B cell (primary cell): Measurements from ENCODE around the gene DAB1. TPM values are rescaled to one million over a fixed set of nuclear protein-coding genes. Genes with fewer than 3 reads are reported as not detected.

Experiments used
- ATAC-seq: fragments of 200-7000 bp; cut with Tn5 transposase; one replicate; pipeline ENCODE4 v1.10.0; 2021; ENCODE audit warnings: low read depth, mild to moderate bottlenecking, moderate number of reproducible peaks, moderate library complexity
- CTCF ChIA-PET: fragments of 350-600 bp; sonication (Branson Sonifier 250); formaldehyde crosslinking; loops from one replicate; lab custom pipeline; 2021; ENCODE audit warnings: antibody characterized with exemption, inconsistent platforms; lab: Charles Lee
- POLR2A ChIA-PET: fragments of 350-600 bp; sonication (Branson Sonifier 250); formaldehyde crosslinking; loops from one replicate; lab custom pipeline; 2021; ENCODE audit warnings: antibody characterized with exemption; lab: Charles Lee
- DNase-seq: peaks from one replicate; pipeline ENCODE4 v3.0.0; 2013
- H2AFZ ChIP-seq: 2 replicates; pipeline ENCODE4 v1.6.1; 2012; ENCODE audit warnings: mild to moderate bottlenecking, low read depth, low read length; ENCODE audit not compliant: insufficient read depth, poor library complexity, severe bottlenecking
- H3K27ac ChIP-seq, 2 donors: 1 replicate in 1 of 2; 2 replicates in 1 of 2; pipeline ENCODE4 v1.5.1; 2012 to 2013; ENCODE audit warnings: low read length in 2 of 2, mild to moderate bottlenecking in 2 of 2, moderate library complexity in 1 of 2
- H3K27me3 ChIP-seq, 4 experiments: fragments of 200-600 bp in 1 of 4; sonication (generic) in 1 of 4; replicated peaks in 1 of 4; 1 replicate in 2 of 4; 2 replicates in 2 of 4; pipeline versions ENCODE4 v1.6.1 to v1.7.0; 2013 to 2016; ENCODE audit warnings: low read length in 3 of 4, mild to moderate bottlenecking in 2 of 4, mixed read lengths in 1 of 4, moderate library complexity in 1 of 4; ENCODE audit not compliant: insufficient read depth in 4 of 4, control insufficient read depth in 3 of 4; ENCODE audit errors: control extremely low read depth in 1 of 4
- H3K36me3 ChIP-seq, 2 experiments: replicated peaks in 1 of 2; 1 replicate in 1 of 2; 2 replicates in 1 of 2; pipeline versions ENCODE4 v1.6.1 to v1.7.1; 2013; ENCODE audit warnings: low read length in 1 of 2; ENCODE audit not compliant: insufficient read depth in 2 of 2, control insufficient read depth in 1 of 2; ENCODE audit errors: control extremely low read depth in 1 of 2, extremely low read depth in 1 of 2
- H3K4me1 ChIP-seq, 2 donors: fragments of 200-600 bp in 1 of 2; sonication (generic) in 1 of 2; 1 replicate in 1 of 2; 2 replicates in 1 of 2; pipeline versions ENCODE4 v1.5.1 to v1.6.1; 2013 to 2017; ENCODE audit warnings: low read length in 2 of 2; ENCODE audit not compliant: control insufficient read depth in 2 of 2, insufficient read depth in 2 of 2
- H3K4me2 ChIP-seq: replicated peaks from 2 replicates; pipeline ENCODE3; 2012; ENCODE audit warnings: mild to moderate bottlenecking, low read depth, low read length; ENCODE audit not compliant: poor library complexity, severe bottlenecking
- H3K4me3 ChIP-seq, 5 experiments: fragments of 200-600 bp in 1 of 5; sonication (generic) in 1 of 5; 1 replicate in 3 of 5; 2 replicates in 2 of 5; pipeline versions ENCODE4 v1.5.1 to v1.7.0; 2011 to 2016; ENCODE audit warnings: low read length in 4 of 5, mild to moderate bottlenecking in 4 of 5, low read depth in 2 of 5, control low read depth in 1 of 5, moderate library complexity in 1 of 5; ENCODE audit not compliant: insufficient read depth in 1 of 5; ENCODE audit errors: control extremely low read depth in 1 of 5, extremely low read depth in 1 of 5
- H3K79me2 ChIP-seq: fragments of 200-600 bp; sonication (generic); one replicate; pipeline ENCODE4 v1.6.0; 2016; ENCODE audit warnings: low read length; ENCODE audit not compliant: control insufficient read depth, insufficient read depth
- H3K9ac ChIP-seq: fragments of 200-600 bp; sonication (generic); 2 replicates; pipeline ENCODE4 v1.6.1; 2017; ENCODE audit warnings: mild to moderate bottlenecking, low read length, moderate library complexity
- H3K9me3 ChIP-seq, 3 donors: one replicate each; pipeline versions ENCODE4 v1.6.1 to v1.7.1; 2013; ENCODE audit warnings: low read length in 2 of 3; ENCODE audit not compliant: control insufficient read depth in 2 of 3, insufficient read depth in 1 of 3; ENCODE audit errors: control extremely low read depth in 1 of 3
- H4K20me1 ChIP-seq: 2 replicates; pipeline ENCODE4 v1.6.0; 2012; ENCODE audit warnings: mild to moderate bottlenecking, low read length; ENCODE audit not compliant: insufficient read depth, control insufficient read depth, poor library complexity, severe bottlenecking
- H3K27ac Mint-ChIP-seq: one replicate; pipeline ENCODE4 v1.8.0; 2021; ENCODE audit warnings: mixed read lengths
- H3K27me3 Mint-ChIP-seq: one replicate; pipeline ENCODE4 v1.8.0; 2021; ENCODE audit warnings: mixed read lengths
- H3K4me1 Mint-ChIP-seq: one replicate; pipeline ENCODE4 v1.8.0; 2021; ENCODE audit warnings: mixed read lengths
- H3K4me3 Mint-ChIP-seq: one replicate; pipeline ENCODE4 v1.8.0; 2021; ENCODE audit warnings: mixed read lengths
- H3K9me3 Mint-ChIP-seq: one replicate; pipeline ENCODE4 v1.8.0; 2022; ENCODE audit warnings: mixed read lengths; ENCODE audit not compliant: insufficient read depth
- CTCF ChIP-seq: fragments of 200-600 bp; IDR thresholded peaks from one replicate; pipeline ENCODE4 v1.8.0; 2022; ENCODE audit warnings: antibody characterized with exemption, mild to moderate bottlenecking
- EZH2 ChIP-seq: IDR thresholded peaks from 2 replicates; pipeline ENCODE4 v1.6.1; 2012; ENCODE audit warnings: borderline replicate concordance, low read depth, mild to moderate bottlenecking, moderate library complexity, low read length; ENCODE audit not compliant: insufficient read depth, poor library complexity, severe bottlenecking
- WGBS: methylation state at CpG from one replicate; pipeline ENCODE4 v1.1.5; 2013; ENCODE audit warnings: missing lambda C conversion rate; ENCODE audit not compliant: insufficient coverage; 5-methylcytosine and 5-hydroxymethylcytosine counted together
- intact Hi-C: fragments of 100-400 bp; cut with micrococcal nuclease; formaldehyde crosslinking; loops from one replicate; pipeline ENCODE4 v1.10.0; 2022
- polyA plus RNA-seq: library from polyadenylated mRNA; depleted of rRNA; stranded (reverse); fragments of >200 nt; gene quantifications from 2 replicates; pipeline ENCODE4 v1.2.3, GENCODE V29; 2012
- total RNA-seq, 2 donors: library from RNA; stranded (reverse); fragments of 120-200 nt in 1 of 2; gene quantifications; 1 replicate in 1 of 2; 2 replicates in 1 of 2; pipeline versions ENCODE4 v1.2.3 to v1.2.4, GENCODE V29; 2013 to 2022

DAB1 gene
- total and polyA plus RNA-seq, 2 donors (not counting 1 experiment from before 2014, with no cell fraction given) = not detected

GRCh38 chr1:57156907-57157306 is 267.0 kb downstream of the DAB1 start:
- Histone ChIP-seq H3K9me3 (peaks cover 0 to 5% (median 0%) of the 10 kb centered on the region in 3 donors), H3K79me2 (no peaks in the 10 kb centered on the region), H3K27ac (no peak overlapping the region), H2AFZ (no peak overlapping the region), H3K4me2 (no peak overlapping the region), H3K36me3 (no peaks in the 10 kb centered on the region), H3K4me1 (peaks cover 0 to 4% of the 10 kb centered on the region in 2 donors), H3K9ac (no peak overlapping the region), H4K20me1 (no peaks in the 10 kb centered on the region), H3K4me3 (no peak overlapping the region), H3K27me3 (no peaks in the 10 kb centered on the region)
- Mint-ChIP-seq H3K4me3 (no peak overlapping the region), H3K27me3 (peaks cover 9% of the 10 kb centered on the region), H3K9me3 (peaks cover 3% of the 10 kb centered on the region), H3K4me1 (peaks cover 8% of the 10 kb centered on the region), H3K27ac (no peak overlapping the region)
- no peak for DNase-seq
- TF ChIP-seq CTCF (no peak), EZH2 (no peak)
- WGBS = 90% methylated on average over 2 of the region's 3 CpGs
- ChIA-PET POLR2A (no interaction called here), CTCF (no interaction called here)
- ATAC-seq = no peak
- intact Hi-C loops = no loop called here

- Histone ChIP-seq H3K79me2 (no peaks in the 10 kb centered on the region), H3K36me3 (no peaks in the 10 kb centered on the region), H3K27me3 (no peaks in the 10 kb centered on the region), H3K4me1 (no peaks in the 10 kb centered on the region), H3K4me2 (no peak overlapping the region), H3K9ac (no peak overlapping the region), H3K9me3 (no peaks in the 10 kb centered on the region), H4K20me1 (no peaks in the 10 kb centered on the region), H3K4me3 (no peak overlapping the region), H3K27ac (no peak overlapping the region), H2AFZ (no peak overlapping the region)
- Mint-ChIP-seq H3K9me3 (no peaks in the 10 kb centered on the region), H3K27ac (no peak overlapping the region), H3K27me3 (peaks cover 3% of the 10 kb centered on the region), H3K4me1 (no peaks in the 10 kb centered on the region), H3K4me3 (no peak overlapping the region)
- no peak for ATAC-seq
- CTCF ChIA-PET = no interaction called here
- no peak for TF ChIP-seq EZH2
- TF ChIP-seq CTCF = no peak
- no peak for DNase-seq
- POLR2A ChIA-PET = no interaction called here
- intact Hi-C loops = no loop called here
- WGBS = no CpG with 5 or more reads among the region's 2 CpGs
These were observed 277.8 kb downstream of the DAB1 start for GRCh38 chr1:57146100-57146499.
